Nephron progenitor cell (in vitro differentiated cells): ENCODE results near the gene GTF3C4.

Experiments
- DNase-seq: peaks from one replicate; pipeline ENCODE4 v3.0.0; 2021
- H3K27ac Mint-ChIP-seq: 2 replicates; pipeline ENCODE4 v1.8.0; 2021; ENCODE audit warnings: mild to moderate bottlenecking, moderate library complexity, mixed read lengths
- H3K27me3 Mint-ChIP-seq: 2 replicates; pipeline ENCODE4 v1.8.0; 2021; ENCODE audit warnings: mild to moderate bottlenecking, low read depth, mixed read lengths; ENCODE audit not compliant: poor library complexity
- H3K36me3 Mint-ChIP-seq: 2 replicates; pipeline ENCODE4 v1.8.0; 2021; ENCODE audit warnings: low read depth, mixed read lengths
- H3K4me1 Mint-ChIP-seq: 2 replicates; pipeline ENCODE4 v1.8.0; 2021; ENCODE audit warnings: mixed read lengths
- H3K4me3 Mint-ChIP-seq: 2 replicates; pipeline ENCODE4 v1.8.0; 2021; ENCODE audit warnings: mild to moderate bottlenecking, moderate library complexity, mixed read lengths
- H3K9me3 Mint-ChIP-seq: 2 replicates; pipeline ENCODE4 v1.8.0; 2021; ENCODE audit warnings: mild to moderate bottlenecking, moderate library complexity, mixed read lengths
- CTCF ChIP-seq: fragments of 200-600 bp; sonication (generic); IDR thresholded peaks from 2 replicates; pipeline ENCODE4 v1.5.0; 2021; ENCODE audit warnings: antibody characterized with exemption

GTF3C4 gene

GRCh38 chr9:132648283-132648682 lies 22.0 kb upstream of the GTF3C4 start:
- H3K27me3 Mint-ChIP-seq, result no peaks in the 10 kb centered on the region

GRCh38 chr9:132648685-132649084 lies 21.6 kb upstream of the GTF3C4 start:
- no peaks in the 10 kb centered on the region for H3K4me1 Mint-ChIP-seq
- H3K36me3 Mint-ChIP-seq, result peaks cover 56% of the 10 kb centered on the region
- no peak overlapping the region for H3K27ac Mint-ChIP-seq
- H3K4me3 Mint-ChIP-seq, result no peak overlapping the region
- no peaks in the 10 kb centered on the region for H3K27me3 Mint-ChIP-seq
- no peak for TF ChIP-seq CTCF
- DNase-seq, result no peak
- H3K9me3 Mint-ChIP-seq, result no peaks in the 10 kb centered on the region

More at GRCh38 chr9:132648283-132648682, 22.0 kb upstream of the GTF3C4 start:
- no peaks in the 10 kb centered on the region for H3K9me3 Mint-ChIP-seq
- DNase-seq, result no peak
- no peak overlapping the region for H3K4me3 Mint-ChIP-seq
- H3K27ac Mint-ChIP-seq, result no peak overlapping the region
- no peaks in the 10 kb centered on the region for H3K4me1 Mint-ChIP-seq
- H3K36me3 Mint-ChIP-seq, result peaks cover 60% of the 10 kb centered on the region
- TF ChIP-seq CTCF, result no peak

GRCh38 chr9:132651259-132651658 lies 19.0 kb upstream of the GTF3C4 start:
- peaks cover 46% of the 10 kb centered on the region for H3K36me3 Mint-ChIP-seq
- no peak overlapping the region for H3K27ac Mint-ChIP-seq
- no peak for TF ChIP-seq CTCF
- no peaks in the 10 kb centered on the region for H3K4me1 Mint-ChIP-seq
- H3K4me3 Mint-ChIP-seq, result no peak overlapping the region
- H3K9me3 Mint-ChIP-seq, result no peaks in the 10 kb centered on the region
- H3K27me3 Mint-ChIP-seq, result no peaks in the 10 kb centered on the region
- no peak for DNase-seq

- Mint-ChIP-seq H3K27me3 (no peaks in the 10 kb centered on the region), H3K4me1 (peaks cover 4% of the 10 kb centered on the region), H3K4me3 (no peak overlapping the region), H3K27ac (no peak overlapping the region), H3K9me3 (no peaks in the 10 kb centered on the region), H3K36me3 (peaks cover 36% of the 10 kb centered on the region)
- TF ChIP-seq CTCF, result no peak
- DNase-seq, result no peak
These were observed 14.0 kb upstream of the GTF3C4 start for GRCh38 chr9:132656299-132656698.

GRCh38 chr9:132662152-132662945 lies 7.9 kb upstream of the GTF3C4 start:
- peak overlapping the region; percentile 55 for H3K27ac Mint-ChIP-seq
- no peak for DNase-seq
- no peaks in the 10 kb centered on the region for H3K27me3 Mint-ChIP-seq
- no peaks in the 10 kb centered on the region for H3K9me3 Mint-ChIP-seq
- H3K4me1 Mint-ChIP-seq, result peaks cover 4% of the 10 kb centered on the region
- no peak for TF ChIP-seq CTCF
- H3K36me3 Mint-ChIP-seq, result peaks cover 33% of the 10 kb centered on the region
- peak overlapping the region; percentile 33 for H3K4me3 Mint-ChIP-seq

GRCh38 chr9:132663117-132663516 lies 7.1 kb upstream of the GTF3C4 start:
- Mint-ChIP-seq H3K36me3 (peaks cover 40% of the 10 kb centered on the region), H3K9me3 (no peaks in the 10 kb centered on the region), H3K4me3 (no peak overlapping the region), H3K27ac (no peak overlapping the region), H3K27me3 (no peaks in the 10 kb centered on the region), H3K4me1 (peaks cover 12% of the 10 kb centered on the region)
- TF ChIP-seq CTCF, result no peak
- peak; percentile 18 for DNase-seq
